HFFc6 (cell line): ENCODE results near the gene BDKRB1. TPM values are rescaled to one million over a fixed set of nuclear protein-coding genes. Genes with fewer than 3 reads are reported as not detected.

Source experiments
- DNase-seq: peaks from one replicate; pipeline ENCODE4 v3.0.0-alpha.2; 2018
- H3K27ac Mint-ChIP-seq: 2 replicates; pipeline ENCODE4 v1.8.0; 2020; ENCODE audit warnings: mild to moderate bottlenecking, mixed read lengths
- H3K27me3 Mint-ChIP-seq: 2 replicates; pipeline ENCODE4 v1.8.0; 2021; ENCODE audit warnings: mild to moderate bottlenecking, moderate library complexity, mixed read lengths; ENCODE audit not compliant: insufficient read depth
- H3K36me3 Mint-ChIP-seq: 2 replicates; pipeline ENCODE4 v1.8.0; 2021; ENCODE audit warnings: low read depth, mixed read lengths
- H3K4me1 Mint-ChIP-seq: 2 replicates; pipeline ENCODE4 v1.8.0; 2020; ENCODE audit warnings: low read depth, mixed read lengths
- H3K4me3 Mint-ChIP-seq: 2 replicates; pipeline ENCODE4 v1.8.0; 2020; ENCODE audit warnings: mild to moderate bottlenecking, moderate library complexity, mixed read lengths
- H3K9me3 Mint-ChIP-seq: 2 replicates; pipeline ENCODE4 v1.8.0; 2020; ENCODE audit warnings: mild to moderate bottlenecking, mixed read lengths
- CTCF ChIP-seq: fragments of 200-600 bp; sonication (generic); IDR thresholded peaks from 2 replicates; pipeline ENCODE4 v1.5.0; 2021; ENCODE audit warnings: antibody characterized with exemption, mild to moderate bottlenecking
- total RNA-seq, 6 experiments: library from RNA; stranded (reverse); fragmentation: NEBNext Ultra II Directional; extraction: Animal tissue kit (Norgen Biotek cat#: 25700); gene quantifications; 2 replicates in 1 of 6; 3 replicates in 5 of 6; pipeline ENCODE4 v1.2.3, GENCODE V29; 2021

Gene BDKRB1
- total RNA-seq, 6 experiments from 2014 or later = 41.5 to 67.8 (median 59.2) TPM

GRCh38 chr14:96225745-96226151, 30.3 kb upstream of the BDKRB1 start:
- Mint-ChIP-seq H3K4me3 (peak overlapping the region; percentile 31), H3K36me3 (peaks cover 5% of the 10 kb centered on the region; the same call in 1 of the 2 replicates), H3K27me3 (peaks cover 1% of the 10 kb centered on the region; the same call in 1 of the 2 replicates), H3K27ac (peak overlapping the region; percentile 80), H3K4me1 (peaks cover 26% of the 10 kb centered on the region), H3K9me3 (no peaks in the 10 kb centered on the region)
- peak; percentile 59 for DNase-seq
- peak; percentile 69 for TF ChIP-seq CTCF

GRCh38 chr14:96227428-96227827, 28.6 kb upstream of the BDKRB1 start:
- H3K36me3 Mint-ChIP-seq = peaks cover 5% of the 10 kb centered on the region; the same call in 1 of the 2 replicates
- no peak for TF ChIP-seq CTCF
- peaks cover 1% of the 10 kb centered on the region; the same call in 1 of the 2 replicates for H3K27me3 Mint-ChIP-seq
- H3K4me1 Mint-ChIP-seq = peaks cover 26% of the 10 kb centered on the region
- no peak overlapping the region for H3K27ac Mint-ChIP-seq
- H3K4me3 Mint-ChIP-seq = no peak overlapping the region
- H3K9me3 Mint-ChIP-seq = no peaks in the 10 kb centered on the region
- DNase-seq = no peak

- peaks cover 20% of the 10 kb centered on the region for H3K4me1 Mint-ChIP-seq
- no peak for TF ChIP-seq CTCF
- no peaks in the 10 kb centered on the region for H3K9me3 Mint-ChIP-seq
- no peak overlapping the region for H3K4me3 Mint-ChIP-seq
- DNase-seq = no peak
- peaks cover 1% of the 10 kb centered on the region; the same call in 1 of the 2 replicates for H3K27me3 Mint-ChIP-seq
- H3K36me3 Mint-ChIP-seq = peaks cover 5% of the 10 kb centered on the region; the same call in 1 of the 2 replicates
- H3K27ac Mint-ChIP-seq = no peak overlapping the region
These were observed 26.7 kb upstream of the BDKRB1 start for GRCh38 chr14:96229315-96229714.

- DNase-seq = no peak
- no peak overlapping the region for H3K27ac Mint-ChIP-seq
- H3K36me3 Mint-ChIP-seq = peaks cover 5% of the 10 kb centered on the region; the same call in 1 of the 2 replicates
- peaks cover 8% of the 10 kb centered on the region for H3K4me1 Mint-ChIP-seq
- no peak for TF ChIP-seq CTCF
- no peaks in the 10 kb centered on the region for H3K9me3 Mint-ChIP-seq
- H3K27me3 Mint-ChIP-seq = no peaks in the 10 kb centered on the region; the same call in 1 of the 2 replicates
- H3K4me3 Mint-ChIP-seq = no peak overlapping the region
These were observed 25.0 kb upstream of the BDKRB1 start for GRCh38 chr14:96231056-96231455.

GRCh38 chr14:96231526-96232130, 24.4 kb upstream of the BDKRB1 start:
- no peak for DNase-seq
- TF ChIP-seq CTCF = no peak
- Mint-ChIP-seq H3K36me3 (peaks cover 5% of the 10 kb centered on the region; the same call in 1 of the 2 replicates), H3K4me1 (peaks cover 5% of the 10 kb centered on the region; the same call in 1 of the 2 replicates), H3K4me3 (no peak overlapping the region), H3K27ac (no peak overlapping the region), H3K27me3 (no peaks in the 10 kb centered on the region; the same call in 1 of the 2 replicates), H3K9me3 (no peaks in the 10 kb centered on the region)
